ENCODE measurements around the gene STAM. TPM values are rescaled to one million over a fixed set of nuclear protein-coding genes. Genes with fewer than 3 reads are reported as not detected.

The STAM gene
- total and polyA plus RNA-seq, 2 donors (not counting 3 experiments of a cell fraction or from before 2014, with no cell fraction given): 17.7 to 20.0 TPM

DNA sequence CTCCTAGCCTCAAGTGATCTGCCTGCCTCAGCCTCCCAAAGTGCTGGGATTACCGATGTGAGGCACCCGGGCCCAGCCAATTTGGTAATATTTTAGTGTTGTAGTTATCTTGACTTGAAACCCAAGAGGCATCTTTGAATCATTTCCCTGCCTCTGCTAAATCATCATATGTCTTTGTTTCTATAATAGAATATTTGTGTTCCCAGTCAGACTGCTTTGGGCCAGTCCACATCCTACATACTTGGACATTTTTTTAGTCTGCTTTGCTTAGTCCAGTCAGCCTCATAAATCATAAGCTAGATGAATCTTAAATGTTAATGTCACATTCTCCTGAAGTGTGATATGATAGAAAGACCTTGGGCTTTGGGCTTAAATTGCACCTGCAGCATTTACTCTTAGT lies 5.9 kb downstream of the STAM start:
- FAIRE-seq (no peak), DNase-seq (ENCODE audit: low read depth, low spot score) (no peak)
- intact Hi-C loops (cut with micrococcal nuclease) (no loop called here), dilution Hi-C loops (cut with MboI; ENCODE audit: extremely low pct_ligation_motif_present, low sequenced_read_pairs) (no loop called here)
- peaks cover 15% of the 10 kb centered on the region for H3K4me1 ChIP-seq (ENCODE audit: control insufficient read depth, extremely low read depth, insufficient read depth, low read length)
- no peaks in the 10 kb centered on the region for H3K27me3 ChIP-seq (ENCODE audit: control insufficient read depth in 2 of 2, insufficient read depth in 2 of 2, low read length in 2 of 2)
- no peak overlapping the region for H3K4me2 ChIP-seq (ENCODE audit: insufficient read depth, low read length)
- CTCF ChIA-PET: no interaction called here
- H3K9me3 ChIP-seq (replicated peaks; ENCODE audit: control insufficient read depth, insufficient read depth, low read length): no peaks in the 10 kb centered on the region
- TF ChIP-seq POLR2A (IDR thresholded peaks at IDR 0.05; ENCODE audit: low read depth, low read length): no peak
- TF ChIP-seq, protein P1, sequence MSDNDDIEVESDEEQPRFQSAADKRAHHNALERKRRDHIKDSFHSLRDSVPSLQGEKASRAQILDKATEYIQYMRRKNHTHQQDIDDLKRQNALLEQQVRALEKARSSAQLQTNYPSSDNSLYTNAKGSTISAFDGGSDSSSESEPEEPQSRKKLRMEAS (IDR thresholded peaks at IDR 0.05; ENCODE audit: insufficient read depth, insufficient read length): no peak
- no peak for TF ChIP-seq FOS (IDR thresholded peaks at IDR 0.05; ENCODE audit: borderline replicate concordance, insufficient read depth, low read length)
- no peak for TF ChIP-seq MYC (IDR thresholded peaks at IDR 0.05; ENCODE audit: low read depth, low read length)
- TF ChIP-seq POLR2AphosphoS5 (IDR thresholded peaks at IDR 0.05; ENCODE audit: insufficient read depth, low read depth, low read length): no peak
- TF ChIP-seq, protein P2, sequence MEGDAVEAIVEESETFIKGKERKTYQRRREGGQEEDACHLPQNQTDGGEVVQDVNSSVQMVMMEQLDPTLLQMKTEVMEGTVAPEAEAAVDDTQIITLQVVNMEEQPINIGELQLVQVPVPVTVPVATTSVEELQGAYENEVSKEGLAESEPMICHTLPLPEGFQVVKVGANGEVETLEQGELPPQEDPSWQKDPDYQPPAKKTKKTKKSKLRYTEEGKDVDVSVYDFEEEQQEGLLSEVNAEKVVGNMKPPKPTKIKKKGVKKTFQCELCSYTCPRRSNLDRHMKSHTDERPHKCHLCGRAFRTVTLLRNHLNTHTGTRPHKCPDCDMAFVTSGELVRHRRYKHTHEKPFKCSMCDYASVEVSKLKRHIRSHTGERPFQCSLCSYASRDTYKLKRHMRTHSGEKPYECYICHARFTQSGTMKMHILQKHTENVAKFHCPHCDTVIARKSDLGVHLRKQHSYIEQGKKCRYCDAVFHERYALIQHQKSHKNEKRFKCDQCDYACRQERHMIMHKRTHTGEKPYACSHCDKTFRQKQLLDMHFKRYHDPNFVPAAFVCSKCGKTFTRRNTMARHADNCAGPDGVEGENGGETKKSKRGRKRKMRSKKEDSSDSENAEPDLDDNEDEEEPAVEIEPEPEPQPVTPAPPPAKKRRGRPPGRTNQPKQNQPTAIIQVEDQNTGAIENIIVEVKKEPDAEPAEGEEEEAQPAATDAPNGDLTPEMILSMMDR (IDR thresholded peaks at IDR 0.05; ENCODE audit: extremely low read depth in 1 of 2, insufficient read depth in 1 of 2, low read depth in 1 of 2, low read length in 2 of 2): no peak
- TF ChIP-seq EZH2 (IDR thresholded peaks at IDR 0.05; ENCODE audit: borderline replicate concordance, low read depth, low read length, severe bottlenecking): no peak
- TF ChIP-seq JUN (IDR thresholded peaks at IDR 0.05; ENCODE audit: borderline replicate concordance, insufficient read depth, insufficient read length, low read depth): no peak
- no peak for TF ChIP-seq GATA2 (IDR thresholded peaks at IDR 0.05; ENCODE audit: insufficient read depth, insufficient read length, low read depth, low read length)
- no peak overlapping the region for H3K27ac ChIP-seq (ENCODE audit: insufficient read depth, low read depth, low read length)
- H3K9ac ChIP-seq (replicated peaks; ENCODE audit: extremely low read depth, insufficient read depth, low read length): no peak overlapping the region
- no peaks in the 10 kb centered on the region for H4K20me1 ChIP-seq (replicated peaks; ENCODE audit: control insufficient read depth, extremely low read depth, insufficient read depth, low read length)
- no peak overlapping the region for H2AFZ ChIP-seq (ENCODE audit: low read depth, low read length)
- H3K79me2 ChIP-seq (ENCODE audit: control insufficient read depth, insufficient read depth, low read length): peaks cover 92% of the 10 kb centered on the region
- POLR2A ChIA-PET: no interaction called here
- peaks cover 0 to 2% of the 10 kb centered on the region in 2 experiments for H3K36me3 ChIP-seq (ENCODE audit: control insufficient read depth in 2 of 2, extremely low read depth in 1 of 2, insufficient read depth in 2 of 2, low read length in 2 of 2)
- no peak overlapping the region for H3K4me3 ChIP-seq (replicated peaks in 1 of 3; ENCODE audit: insufficient read depth in 1 of 3, low read depth in 1 of 3, low read length in 3 of 3)
- no peaks in the 10 kb centered on the region for H3K9me1 ChIP-seq (replicated peaks; ENCODE audit: control insufficient read depth, extremely low read depth, insufficient read depth, low read length)
- BruUV-seq (replicated peaks): no TSS peak
